GM19372 (cell line): ENCODE data around the gene P2RX7.

Experiments used
- ATAC-seq: cut with Tn5 transposase; IDR thresholded peaks from one replicate; pipeline ENCODE4 v1.9.1; 2021; ENCODE audit warnings: mild to moderate bottlenecking, low read depth, moderate library complexity; ENCODE audit not compliant: unreplicated experiment

The P2RX7 gene

DNA sequence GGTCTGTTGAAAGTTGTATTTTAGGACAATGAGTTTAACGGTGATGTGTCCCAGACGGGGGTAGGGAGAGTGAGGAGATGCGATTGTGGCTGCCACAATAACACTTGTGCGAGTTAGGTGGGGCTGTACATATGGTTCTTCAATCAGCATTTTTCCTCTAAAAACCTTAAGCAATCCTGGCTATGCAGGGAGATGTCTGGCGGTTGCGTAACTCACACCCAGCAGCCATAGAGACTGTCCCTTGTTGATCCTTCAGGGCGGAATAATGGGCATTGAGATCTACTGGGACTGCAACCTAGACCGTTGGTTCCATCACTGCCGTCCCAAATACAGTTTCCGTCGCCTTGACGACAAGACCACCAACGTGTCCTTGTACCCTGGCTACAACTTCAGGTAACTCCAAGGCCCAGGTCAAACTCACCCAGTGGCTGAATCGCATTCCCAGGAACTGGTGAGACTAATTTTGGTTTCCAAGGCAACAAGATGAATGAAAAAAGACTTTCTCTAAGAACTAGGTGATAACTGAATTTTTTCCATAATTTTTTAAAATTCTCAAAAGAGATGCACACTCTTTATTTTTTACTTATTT is 34.6 kb downstream of the P2RX7 start:
- ATAC-seq: no peak

DNA sequence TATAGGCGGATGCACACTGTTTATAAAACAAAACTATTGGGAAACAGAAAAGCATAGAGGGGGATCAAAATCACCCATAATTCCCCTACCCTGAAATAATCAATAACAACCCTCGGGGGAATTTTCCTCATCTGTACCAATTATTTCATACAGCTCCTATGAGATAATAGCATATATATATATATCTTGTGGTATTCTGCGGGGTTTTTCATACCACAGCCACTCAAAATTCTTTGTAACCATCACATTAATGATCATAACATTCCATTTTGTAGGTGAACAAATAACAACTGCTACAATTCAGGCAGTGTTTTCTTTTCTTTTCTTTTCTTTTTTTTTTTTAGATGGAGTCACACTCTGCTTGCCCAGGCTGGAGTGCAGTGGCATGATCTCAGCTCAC is 35.3 kb downstream of the P2RX7 start:
- no peak for ATAC-seq

DNA sequence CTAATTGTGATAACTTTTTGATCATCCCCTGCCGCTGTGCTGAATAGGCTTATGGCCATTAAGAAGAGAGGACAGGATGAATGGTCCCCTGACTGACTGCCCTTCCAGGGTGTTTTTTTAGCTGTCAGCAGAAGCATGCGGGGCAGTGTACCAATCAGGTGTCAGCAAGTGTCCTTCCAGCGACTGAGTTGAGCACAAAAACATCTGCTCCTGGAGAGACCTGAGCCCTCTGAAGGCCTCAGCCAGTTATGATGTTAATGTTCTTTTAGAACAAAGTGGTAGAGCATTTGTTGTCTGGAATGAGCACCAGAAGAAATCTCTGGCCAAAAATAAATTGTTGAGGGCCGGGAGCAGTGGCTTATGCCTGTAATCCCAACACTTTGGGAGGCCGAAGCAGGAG is 37.5 kb downstream of the P2RX7 start:
- ATAC-seq: no peak

DNA sequence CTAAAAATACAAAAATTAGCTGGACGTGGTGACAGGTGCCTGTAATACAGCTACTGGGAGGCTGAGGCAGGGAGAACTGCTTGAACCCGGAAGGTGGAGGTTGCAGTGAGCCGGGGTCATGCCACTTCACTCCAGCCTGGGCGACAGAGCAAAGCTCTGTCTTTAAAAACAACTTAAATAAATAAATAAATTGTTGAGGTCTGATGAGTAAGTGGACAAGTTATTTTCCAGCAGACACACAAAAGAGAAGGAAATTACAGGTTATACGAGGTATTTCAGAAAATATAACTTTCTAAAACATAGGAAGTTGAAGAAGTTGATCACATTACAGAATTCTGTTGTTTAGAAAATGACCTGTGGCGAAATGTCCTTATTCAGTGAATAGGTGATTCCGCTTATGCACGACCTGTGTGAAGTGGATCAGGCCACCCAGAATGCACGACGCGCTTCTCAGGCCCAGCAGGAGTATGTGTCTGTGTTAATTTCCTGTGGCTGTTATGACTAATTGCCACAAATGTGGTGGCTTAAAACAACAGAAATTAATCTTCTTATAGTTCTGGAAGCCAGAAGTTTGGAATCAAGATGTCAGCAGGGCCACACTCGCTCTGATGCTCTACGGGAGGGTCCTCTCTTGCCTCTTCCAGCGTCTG is 38.1 kb downstream of the P2RX7 start:
- no peak for ATAC-seq

DNA sequence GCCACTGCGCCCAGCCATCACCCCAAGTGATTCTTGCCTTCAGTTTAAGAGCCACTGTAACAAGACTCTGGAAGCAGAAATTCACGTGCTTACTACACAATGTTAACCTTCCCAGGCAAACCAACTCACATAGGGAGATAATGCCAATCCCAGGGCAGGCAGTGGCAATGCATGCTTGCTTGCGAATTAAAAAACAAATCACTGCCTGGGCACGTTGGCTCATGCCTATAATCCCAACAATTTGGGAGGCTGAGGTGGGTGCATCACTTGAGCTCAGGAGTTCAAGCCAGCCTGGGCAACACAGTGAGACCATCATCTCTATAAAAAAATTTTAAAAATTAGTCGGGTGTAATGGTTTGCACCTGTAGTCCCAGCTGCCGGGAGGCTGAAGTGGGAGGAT is 39.5 kb downstream of the P2RX7 start:
- ATAC-seq: no peak

DNA sequence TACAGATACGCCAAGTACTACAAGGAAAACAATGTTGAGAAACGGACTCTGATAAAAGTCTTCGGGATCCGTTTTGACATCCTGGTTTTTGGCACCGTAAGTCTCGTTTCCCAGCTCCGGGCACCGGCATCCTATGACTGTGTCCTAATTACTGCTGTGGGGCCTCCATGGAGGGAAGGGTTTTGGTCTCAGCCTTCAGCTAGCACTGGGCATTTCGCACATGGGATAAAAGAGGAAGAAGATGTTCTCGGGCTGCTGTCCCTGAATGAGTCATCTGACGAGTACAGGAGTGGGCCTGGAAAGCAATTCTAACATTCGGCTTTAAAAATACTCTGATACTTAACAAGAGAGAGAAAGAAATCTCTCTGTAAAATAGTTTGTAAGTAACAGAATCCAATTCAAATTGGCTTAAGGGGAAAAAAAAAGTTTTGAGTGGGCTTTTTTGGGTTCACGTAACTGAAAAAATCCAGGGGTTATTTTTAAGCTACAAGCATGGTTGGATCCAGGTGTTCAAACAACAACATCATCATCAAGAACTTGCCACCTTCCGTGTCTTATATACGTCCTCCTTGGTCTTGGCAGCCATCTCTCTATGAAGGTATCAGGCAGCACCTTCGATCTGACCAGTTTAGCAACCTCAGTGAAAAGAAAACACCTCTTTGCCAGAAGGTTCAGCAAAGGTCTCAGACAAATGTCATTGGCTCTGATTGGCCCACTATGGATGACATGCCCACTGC is 42.9 kb downstream of the P2RX7 start:
- ATAC-seq: no peak

DNA sequence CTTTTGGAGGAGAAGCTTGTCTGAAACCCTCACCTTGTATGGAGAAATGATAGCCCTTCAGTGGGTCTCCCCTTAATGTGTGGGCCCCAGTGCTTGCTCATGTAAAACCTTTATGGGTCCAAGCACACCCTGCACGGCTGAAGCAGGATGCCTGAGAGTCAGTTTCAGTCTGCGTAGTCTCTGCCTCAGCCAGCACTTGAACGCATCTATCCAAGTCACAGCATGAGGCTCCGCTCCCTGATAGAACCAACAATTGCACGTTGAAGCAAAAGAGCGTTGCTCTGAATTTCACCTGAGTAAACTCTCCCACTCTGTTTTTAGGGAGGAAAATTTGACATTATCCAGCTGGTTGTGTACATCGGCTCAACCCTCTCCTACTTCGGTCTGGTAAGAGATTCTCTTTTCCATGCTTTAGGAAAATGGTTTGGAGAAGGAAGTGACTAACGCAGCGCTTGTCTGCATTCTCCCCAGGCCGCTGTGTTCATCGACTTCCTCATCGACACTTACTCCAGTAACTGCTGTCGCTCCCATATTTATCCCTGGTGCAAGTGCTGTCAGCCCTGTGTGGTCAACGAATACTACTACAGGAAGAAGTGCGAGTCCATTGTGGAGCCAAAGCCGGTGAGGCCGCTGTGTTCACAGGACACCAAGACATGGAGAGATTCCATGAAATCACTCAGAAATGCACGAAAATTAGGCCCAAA is 44.3 kb downstream of the P2RX7 start:
- no peak for ATAC-seq

DNA sequence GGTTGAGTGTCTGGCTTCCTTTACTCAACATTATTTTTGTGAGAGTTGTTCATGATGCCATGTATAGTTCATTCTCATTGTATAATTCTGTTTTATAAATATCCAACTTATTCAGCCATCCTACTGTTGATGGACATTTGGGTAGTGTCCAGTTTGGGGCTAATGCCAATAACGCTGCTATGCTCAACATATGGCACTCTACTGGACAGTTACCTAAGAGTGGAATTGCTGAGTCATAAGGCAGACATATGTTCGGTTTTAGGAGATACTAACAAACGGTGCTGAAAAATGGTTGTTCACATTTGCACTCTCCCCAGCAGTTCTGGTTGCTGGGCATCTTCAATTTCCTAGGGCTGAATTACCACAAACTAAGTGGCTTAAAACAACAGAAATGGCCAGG is 48.5 kb downstream of the P2RX7 start:
- no peak for ATAC-seq

DNA sequence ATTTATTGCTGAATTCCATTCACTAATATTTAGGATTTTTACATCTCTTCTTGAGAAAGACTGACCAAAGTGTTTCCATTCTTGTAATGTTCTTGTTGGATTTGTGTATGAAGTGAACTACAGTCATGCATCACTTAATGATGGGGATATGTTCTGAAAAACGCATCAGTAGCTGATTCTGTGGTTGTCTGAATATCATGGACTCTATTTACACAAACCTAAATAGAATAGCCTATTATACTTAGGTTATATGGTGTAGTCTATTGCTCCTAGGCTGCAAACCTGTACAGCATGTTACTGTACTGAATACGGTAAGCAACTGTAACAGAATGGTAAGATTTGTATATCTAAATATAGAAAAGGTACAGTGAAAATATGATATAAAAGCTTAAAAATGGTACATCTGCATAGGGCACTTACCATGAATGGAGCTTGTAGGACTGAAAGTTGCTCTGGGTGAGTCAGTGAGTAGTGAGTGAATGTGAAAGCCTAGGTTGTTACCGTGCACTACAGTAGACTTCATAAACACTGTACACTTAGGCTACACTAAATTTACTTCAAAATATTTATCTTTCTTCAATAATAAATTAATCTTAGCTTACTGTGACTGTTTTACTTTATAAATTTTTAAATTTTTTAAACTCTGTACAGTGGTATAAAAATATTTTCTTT is 49.7 kb downstream of the P2RX7 start:
- ATAC-seq: no peak

DNA sequence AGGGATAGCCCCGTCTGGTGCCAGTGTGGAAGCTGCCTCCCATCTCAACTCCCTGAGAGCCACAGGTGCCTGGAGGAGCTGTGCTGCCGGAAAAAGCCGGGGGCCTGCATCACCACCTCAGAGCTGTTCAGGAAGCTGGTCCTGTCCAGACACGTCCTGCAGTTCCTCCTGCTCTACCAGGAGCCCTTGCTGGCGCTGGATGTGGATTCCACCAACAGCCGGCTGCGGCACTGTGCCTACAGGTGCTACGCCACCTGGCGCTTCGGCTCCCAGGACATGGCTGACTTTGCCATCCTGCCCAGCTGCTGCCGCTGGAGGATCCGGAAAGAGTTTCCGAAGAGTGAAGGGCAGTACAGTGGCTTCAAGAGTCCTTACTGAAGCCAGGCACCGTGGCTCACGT is 51.7 kb downstream of the P2RX7 start:
- ATAC-seq: no peak

DNA sequence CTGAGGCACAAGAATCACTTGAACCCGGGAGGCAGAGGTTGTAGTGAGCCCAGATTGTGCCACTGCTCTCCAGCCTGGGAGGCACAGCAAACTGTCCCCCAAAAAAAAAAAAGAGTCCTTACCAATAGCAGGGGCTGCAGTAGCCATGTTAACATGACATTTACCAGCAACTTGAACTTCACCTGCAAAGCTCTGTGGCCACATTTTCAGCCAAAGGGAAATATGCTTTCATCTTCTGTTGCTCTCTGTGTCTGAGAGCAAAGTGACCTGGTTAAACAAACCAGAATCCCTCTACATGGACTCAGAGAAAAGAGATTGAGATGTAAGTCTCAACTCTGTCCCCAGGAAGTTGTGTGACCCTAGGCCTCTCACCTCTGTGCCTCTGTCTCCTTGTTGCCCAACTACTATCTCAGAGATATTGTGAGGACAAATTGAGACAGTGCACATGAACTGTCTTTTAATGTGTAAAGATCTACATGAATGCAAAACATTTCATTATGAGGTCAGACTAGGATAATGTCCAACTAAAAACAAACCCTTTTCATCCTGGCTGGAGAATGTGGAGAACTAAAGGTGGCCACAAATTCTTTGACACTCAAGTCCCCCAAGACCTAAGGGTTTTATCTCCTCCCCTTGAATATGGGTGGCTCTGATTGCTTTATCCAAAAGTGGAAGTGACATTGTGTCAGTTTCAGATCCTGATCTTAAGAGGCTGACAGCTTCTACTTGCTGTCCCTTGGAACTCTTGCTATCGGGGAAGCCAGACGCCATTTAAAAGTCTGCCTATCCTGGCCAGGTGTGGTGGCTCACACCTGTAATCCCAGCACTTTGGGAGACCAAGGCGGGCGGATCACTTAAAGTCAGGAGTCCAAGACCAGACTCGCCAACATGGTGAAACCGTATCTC is 52.6 kb downstream of the P2RX7 start:
- ATAC-seq: no peak

DNA sequence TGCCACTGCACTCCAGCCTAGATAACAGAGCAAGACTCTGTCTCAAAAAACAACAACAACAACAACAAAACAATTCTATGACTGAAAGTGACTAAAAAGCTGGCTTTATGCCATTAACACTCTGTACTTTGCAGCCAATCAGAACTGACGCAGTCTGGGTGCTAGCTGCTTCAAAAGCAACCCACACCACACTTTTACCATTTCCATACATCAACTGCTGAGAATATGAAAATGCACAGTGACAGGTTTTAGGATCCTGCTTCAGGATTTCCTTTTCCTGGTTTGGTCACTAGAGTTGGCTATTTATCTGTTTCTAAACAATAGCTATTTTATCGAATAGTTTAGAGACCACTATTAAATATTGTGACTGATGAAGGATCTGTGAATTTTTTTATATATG is 54.1 kb downstream of the P2RX7 start:
- ATAC-seq: no peak

DNA sequence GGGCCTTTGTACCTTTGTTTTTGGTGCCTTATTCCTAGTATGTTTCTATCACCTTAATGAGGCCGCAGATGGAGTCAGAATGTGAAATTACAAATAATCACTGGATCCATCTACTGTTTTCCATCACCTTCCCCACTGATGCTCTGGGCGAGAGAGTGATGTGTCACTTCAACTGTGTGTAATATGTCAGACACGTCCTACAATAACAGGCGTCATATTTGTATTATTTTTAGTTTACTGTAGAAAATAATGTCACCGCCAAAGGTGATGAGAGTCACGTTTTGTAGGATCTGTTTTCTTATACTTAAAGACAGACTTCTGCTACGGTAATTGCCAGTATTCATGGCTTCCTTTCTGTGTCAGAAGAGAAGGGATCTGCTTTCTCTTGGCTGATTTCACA is 54.8 kb downstream of the P2RX7 start:
- no peak for ATAC-seq

DNA sequence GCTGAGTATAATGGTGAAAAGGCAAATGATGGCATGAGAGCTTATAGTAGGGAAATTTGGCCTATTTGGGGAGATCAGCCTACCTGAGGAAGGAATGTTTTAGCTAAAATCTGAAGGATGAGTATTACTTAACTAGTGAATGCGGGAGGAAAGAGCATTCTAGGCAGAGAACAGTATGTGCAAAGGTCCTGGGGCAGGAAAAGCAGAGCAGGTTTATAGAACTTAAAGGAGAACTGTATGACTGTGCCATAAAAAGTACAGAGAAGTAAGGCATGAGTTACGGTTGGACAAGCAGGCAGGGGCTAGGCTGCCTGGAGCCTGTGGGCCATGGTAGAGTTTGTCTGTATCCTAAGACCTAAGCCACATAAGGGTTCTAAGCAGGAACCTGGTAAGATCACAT is 55.6 kb downstream of the P2RX7 start:
- ATAC-seq: no peak

DNA sequence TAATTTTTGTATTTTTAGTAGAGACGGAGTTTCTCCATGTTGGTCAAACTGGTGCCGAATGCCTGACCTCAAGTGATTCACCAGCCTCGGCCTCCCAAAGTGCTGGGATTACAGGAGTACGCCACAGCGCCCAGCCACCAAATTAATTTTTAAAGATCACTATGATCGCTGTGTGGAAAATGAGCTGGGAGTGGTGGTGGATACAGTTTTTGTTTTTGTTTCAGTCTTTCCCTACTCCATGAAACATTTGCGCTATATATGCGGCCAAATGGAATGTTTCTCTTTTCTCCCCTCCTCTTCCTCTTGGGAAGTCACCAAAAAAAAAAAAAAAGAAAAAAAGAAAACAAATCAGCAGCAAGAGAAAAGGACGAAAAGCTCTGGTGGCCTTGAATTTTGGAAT is 56.5 kb downstream of the P2RX7 start:
- ATAC-seq: no peak

DNA sequence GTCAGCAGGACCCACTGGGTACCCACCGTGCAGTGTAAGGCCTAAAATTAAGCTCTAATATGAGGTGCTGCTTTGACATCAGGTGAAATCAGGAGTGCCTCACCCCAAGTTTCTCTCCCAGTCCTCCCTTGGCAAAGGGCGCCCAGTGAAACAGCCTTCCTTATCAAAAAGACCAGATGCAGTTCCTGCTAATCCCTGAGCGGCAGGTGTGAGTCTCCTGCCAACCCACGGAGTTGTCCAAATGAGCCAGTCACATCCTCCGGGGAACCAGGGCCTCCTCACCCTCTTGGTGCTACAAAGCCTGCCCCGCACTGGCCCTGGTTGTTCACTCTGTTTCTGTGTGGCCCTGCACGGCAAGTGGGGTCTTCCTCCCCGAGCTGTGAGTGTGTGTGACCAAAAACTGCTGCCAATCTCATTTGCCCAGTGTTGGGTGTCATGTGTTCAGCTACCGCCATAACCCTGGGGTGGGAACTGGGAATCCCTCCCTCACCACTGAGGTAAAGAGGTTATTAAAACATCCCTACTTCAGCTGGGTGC is 57.0 kb downstream of the P2RX7 start:
- ATAC-seq: no peak

DNA sequence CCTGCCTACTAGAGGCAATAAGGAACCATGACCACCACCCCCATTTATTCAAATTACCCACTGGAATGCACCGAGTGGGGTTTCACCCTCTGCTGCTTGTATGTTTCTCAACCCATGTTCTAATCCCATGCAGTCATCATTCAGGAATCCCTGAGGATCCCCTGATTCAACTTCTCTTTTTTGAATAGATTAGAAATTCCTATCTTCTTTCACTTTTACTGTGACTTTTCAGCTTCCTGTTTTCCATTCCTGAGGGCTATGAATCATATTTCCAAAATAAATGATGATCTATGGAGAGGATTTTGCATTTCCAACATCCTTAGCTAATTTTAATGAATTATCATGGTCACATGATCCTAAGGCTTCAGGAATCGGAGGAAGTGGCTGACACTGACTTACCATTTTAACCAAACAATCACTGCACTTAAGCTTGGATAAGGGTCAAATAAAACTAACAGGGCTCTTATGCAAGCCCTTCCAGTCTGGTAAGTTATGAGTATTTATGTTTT is 57.9 kb downstream of the P2RX7 start:
- ATAC-seq: no peak

DNA sequence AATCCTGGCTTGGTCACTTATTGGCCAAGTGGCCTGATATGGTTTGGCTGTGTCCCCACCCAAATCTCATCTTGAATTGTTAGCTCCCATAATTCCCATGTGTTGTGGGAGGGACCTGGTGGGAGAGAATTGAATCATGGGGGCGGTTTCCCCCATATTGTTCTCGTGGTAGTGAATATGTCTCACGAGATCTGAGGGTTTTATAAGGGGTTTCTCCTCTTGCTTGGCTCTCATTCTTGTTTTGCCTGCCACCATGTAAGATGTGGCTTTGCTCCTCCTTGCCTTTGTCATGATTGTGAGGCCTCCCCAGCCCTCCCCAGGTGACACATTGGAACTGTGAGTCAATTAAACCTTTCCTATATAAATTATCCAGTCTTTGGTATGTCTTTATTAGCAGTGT is 58.5 kb downstream of the P2RX7 start:
- ATAC-seq: no peak

DNA sequence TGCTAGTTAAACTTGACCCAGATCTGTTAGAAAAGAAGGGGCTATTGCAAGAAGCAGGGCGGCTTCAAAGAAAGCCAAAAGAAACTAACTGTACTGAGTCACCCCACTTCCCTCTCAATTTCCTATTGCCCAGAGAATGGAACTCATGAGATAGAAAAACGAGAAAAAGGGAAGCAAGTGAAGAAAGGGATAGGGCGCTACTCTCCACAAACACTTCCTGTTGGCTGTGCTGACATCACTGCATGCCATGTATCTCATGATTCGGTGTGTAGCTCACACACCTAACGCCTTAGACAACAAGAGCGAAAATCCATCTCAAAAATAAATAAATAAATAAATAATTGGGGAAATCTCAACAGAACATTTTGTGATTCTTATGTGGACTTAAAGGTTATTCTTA is 64.2 kb downstream of the P2RX7 start:
- ATAC-seq: no peak
